HFFc6 (cell line): ENCODE results near the gene PSMD14. TPM values are rescaled to one million over a fixed set of nuclear protein-coding genes. Genes with fewer than 3 reads are reported as not detected.

Experiments used
- DNase-seq: peaks from one replicate; pipeline ENCODE4 v3.0.0-alpha.2; 2018
- H3K27ac Mint-ChIP-seq: 2 replicates; pipeline ENCODE4 v1.8.0; 2020; ENCODE audit warnings: mild to moderate bottlenecking, mixed read lengths
- H3K27me3 Mint-ChIP-seq: 2 replicates; pipeline ENCODE4 v1.8.0; 2021; ENCODE audit warnings: mild to moderate bottlenecking, moderate library complexity, mixed read lengths; ENCODE audit not compliant: insufficient read depth
- H3K36me3 Mint-ChIP-seq: 2 replicates; pipeline ENCODE4 v1.8.0; 2021; ENCODE audit warnings: low read depth, mixed read lengths
- H3K4me1 Mint-ChIP-seq: 2 replicates; pipeline ENCODE4 v1.8.0; 2020; ENCODE audit warnings: low read depth, mixed read lengths
- H3K4me3 Mint-ChIP-seq: 2 replicates; pipeline ENCODE4 v1.8.0; 2020; ENCODE audit warnings: mild to moderate bottlenecking, moderate library complexity, mixed read lengths
- H3K9me3 Mint-ChIP-seq: 2 replicates; pipeline ENCODE4 v1.8.0; 2020; ENCODE audit warnings: mild to moderate bottlenecking, mixed read lengths
- CTCF ChIP-seq: fragments of 200-600 bp; sonication (generic); IDR thresholded peaks from 2 replicates; pipeline ENCODE4 v1.5.0; 2021; ENCODE audit warnings: antibody characterized with exemption, mild to moderate bottlenecking
- total RNA-seq, 6 experiments: library from RNA; stranded (reverse); fragmentation: NEBNext Ultra II Directional; extraction: Animal tissue kit (Norgen Biotek cat#: 25700); gene quantifications; 2 replicates in 1 of 6; 3 replicates in 5 of 6; pipeline ENCODE4 v1.2.3, GENCODE V29; 2021

PSMD14 gene
- total RNA-seq, 6 experiments from 2014 or later = 74.7 to 88.8 (median 78.7) TPM

GRCh38 chr2:161418715-161419637, 110.8 kb downstream of the PSMD14 start:
- TF ChIP-seq CTCF = no peak
- DNase-seq = no peak

GRCh38 chr2:161419638-161420190, 111.5 kb downstream of the PSMD14 start:
- Mint-ChIP-seq H3K4me3 (peak overlapping the region; percentile 77; the same call in 1 of the 2 replicates), H3K27me3 (peaks cover 76% of the 10 kb centered on the region), H3K36me3 (peaks cover 7% of the 10 kb centered on the region), H3K4me1 (peaks cover 55% of the 10 kb centered on the region), H3K27ac (no peak overlapping the region), H3K9me3 (peaks cover 15% of the 10 kb centered on the region)
- DNase-seq = no peak
- TF ChIP-seq CTCF = no peak

More at GRCh38 chr2:161418715-161419637, 110.8 kb downstream of the PSMD14 start:
- Mint-ChIP-seq H3K27me3 (peaks cover 70% of the 10 kb centered on the region), H3K4me1 (peaks cover 51% of the 10 kb centered on the region), H3K4me3 (peak overlapping the region; percentile 77), H3K27ac (no peak overlapping the region), H3K9me3 (peaks cover 8% of the 10 kb centered on the region), H3K36me3 (no peaks in the 10 kb centered on the region)

GRCh38 chr2:161420406-161421074, 112.3 kb downstream of the PSMD14 start:
- no peak for DNase-seq
- TF ChIP-seq CTCF = no peak
- H3K4me1 Mint-ChIP-seq = peaks cover 46% of the 10 kb centered on the region
- H3K27me3 Mint-ChIP-seq = peaks cover 80% of the 10 kb centered on the region
- H3K36me3 Mint-ChIP-seq = peaks cover 8% of the 10 kb centered on the region
- H3K27ac Mint-ChIP-seq = no peak overlapping the region
- H3K9me3 Mint-ChIP-seq = peaks cover 17% of the 10 kb centered on the region
- no peak overlapping the region for H3K4me3 Mint-ChIP-seq

- Mint-ChIP-seq H3K27me3 (peaks cover 79% of the 10 kb centered on the region), H3K4me1 (peaks cover 35% of the 10 kb centered on the region), H3K9me3 (peaks cover 17% of the 10 kb centered on the region), H3K36me3 (peaks cover 15% of the 10 kb centered on the region), H3K27ac (no peak overlapping the region), H3K4me3 (no peak overlapping the region)
- DNase-seq = no peak
- TF ChIP-seq CTCF = no peak
These were observed 113.5 kb downstream of the PSMD14 start for GRCh38 chr2:161421686-161422085.

GRCh38 chr2:161422816-161423403, 114.7 kb downstream of the PSMD14 start:
- no peak overlapping the region for H3K27ac Mint-ChIP-seq
- peaks cover 21% of the 10 kb centered on the region for H3K36me3 Mint-ChIP-seq
- H3K9me3 Mint-ChIP-seq = peaks cover 22% of the 10 kb centered on the region
- peaks cover 77% of the 10 kb centered on the region for H3K27me3 Mint-ChIP-seq
- TF ChIP-seq CTCF = no peak
- H3K4me1 Mint-ChIP-seq = peaks cover 29% of the 10 kb centered on the region
- no peak for DNase-seq
- H3K4me3 Mint-ChIP-seq = no peak overlapping the region; the same call in 1 of the 2 replicates
